ENCODE measurements around the gene SPATA32.
A peak's percentile ranks its signal among the peaks of the same experiment; 100 is the strongest.

SPATA32 gene

GRCh38 chr17:45293413-45294211 is 31.7 kb upstream of the SPATA32 start:
- DNase-seq (ENCODE audit: low spot score) = no peak

GRCh38 chr17:45292696-45293412 is 31.0 kb upstream of the SPATA32 start:
- DNase-seq (ENCODE audit: low spot score) = no peak

GRCh38 chr17:45291171-45291805 is 29.4 kb upstream of the SPATA32 start:
- no peak for DNase-seq (ENCODE audit: low spot score)

GRCh38 chr17:45290269-45290765 is 28.4 kb upstream of the SPATA32 start:
- no peak for DNase-seq (ENCODE audit: low spot score)

- no peak for DNase-seq (ENCODE audit: low spot score)
Measured at GRCh38 chr17:45289301-45290268, 27.7 kb upstream of the SPATA32 start.

- DNase-seq (ENCODE audit: low spot score) = no peak
Measured at GRCh38 chr17:45288825-45289224, 26.9 kb upstream of the SPATA32 start.

GRCh38 chr17:45287526-45288500 is 25.9 kb upstream of the SPATA32 start:
- peak; percentile 33 for DNase-seq (ENCODE audit: low spot score)

GRCh38 chr17:45286286-45286685 is 24.4 kb upstream of the SPATA32 start:
- no peak for DNase-seq (ENCODE audit: low spot score)

- DNase-seq (ENCODE audit: low spot score) = peak; percentile 49
Measured at GRCh38 chr17:45284176-45285140, 22.6 kb upstream of the SPATA32 start.

- DNase-seq (ENCODE audit: low spot score) = no peak
Measured at GRCh38 chr17:45283711-45284110, 21.8 kb upstream of the SPATA32 start.

GRCh38 chr17:45282683-45283644 is 21.1 kb upstream of the SPATA32 start:
- no peak for DNase-seq (ENCODE audit: low spot score)

- no peak for DNase-seq (ENCODE audit: low spot score)
Measured at GRCh38 chr17:45279898-45280297, 18.0 kb upstream of the SPATA32 start.

- no peak for DNase-seq (ENCODE audit: low spot score)
Measured at GRCh38 chr17:45277992-45278391, 16.1 kb upstream of the SPATA32 start.

- peak; percentile 94 for DNase-seq (ENCODE audit: low spot score)
Measured at GRCh38 chr17:45277216-45277849, 15.4 kb upstream of the SPATA32 start.

GRCh38 chr17:45276031-45276430 is 14.1 kb upstream of the SPATA32 start:
- no peak for DNase-seq (ENCODE audit: low spot score)

- no peak for DNase-seq (ENCODE audit: low spot score)
Measured at GRCh38 chr17:45274033-45274432, 12.1 kb upstream of the SPATA32 start.

- DNase-seq (ENCODE audit: low spot score) = no peak
Measured at GRCh38 chr17:45273551-45273957, 11.7 kb upstream of the SPATA32 start.

Measured in NAMALWA (cell line).